ENCODE measurements around the gene MORF4L1. TPM values are rescaled to one million over a fixed set of nuclear protein-coding genes. Genes with fewer than 3 reads are reported as not detected.
"Not testable (repeated sequence)": the region's sequence is repeated elsewhere in the genome, so short reads cannot be mapped to it uniquely, and the experiment has no call there.

The MORF4L1 gene
- total RNA-seq, 1 donor from 2014 or later = 398 TPM

GRCh38 chr15:78841376-78841706, 31.3 kb upstream of the MORF4L1 start:
- no peaks in the 10 kb centered on the region for H3K79me2 ChIP-seq (ENCODE audit: insufficient read depth, low read length)
- H3K27ac ChIP-seq (ENCODE audit: low read depth, low read length) = no peak overlapping the region
- H2AFZ ChIP-seq (ENCODE audit: low read depth, low read length) = no peak overlapping the region
- H3K27me3 ChIP-seq (ENCODE audit: insufficient read depth, low read length) = peaks cover 3% of the 10 kb centered on the region
- H3K4me2 ChIP-seq (ENCODE audit: low read length) = no peak overlapping the region
- no peaks in the 10 kb centered on the region for H3K4me1 ChIP-seq (ENCODE audit: insufficient read depth, low read length)
- FAIRE-seq (no peak), DNase-seq (ENCODE audit: low read depth) (peak; percentile 6)
- H3K9me3 ChIP-seq (ENCODE audit: insufficient read depth, low read depth, low read length) = no peaks in the 10 kb centered on the region
- H3K36me3 Mint-ChIP-seq (ENCODE audit: low read depth, unreplicated experiment) = no peaks in the 10 kb centered on the region
- H3K9me3 Mint-ChIP-seq (ENCODE audit: unreplicated experiment) = no peaks in the 10 kb centered on the region
- no peak overlapping the region for H3K9ac ChIP-seq (ENCODE audit: low read length)
- H3K27ac Mint-ChIP-seq (ENCODE audit: unreplicated experiment) = no peak overlapping the region
- peak overlapping the region; percentile 20 for H3K4me3 Mint-ChIP-seq (ENCODE audit: unreplicated experiment)
- peaks cover 23% of the 10 kb centered on the region for H3K27me3 Mint-ChIP-seq (ENCODE audit: low read depth, unreplicated experiment)
- no peak overlapping the region for H3K4me3 ChIP-seq (ENCODE audit: insufficient read depth, low read depth, low read length)
- TF ChIP-seq, protein P1, sequence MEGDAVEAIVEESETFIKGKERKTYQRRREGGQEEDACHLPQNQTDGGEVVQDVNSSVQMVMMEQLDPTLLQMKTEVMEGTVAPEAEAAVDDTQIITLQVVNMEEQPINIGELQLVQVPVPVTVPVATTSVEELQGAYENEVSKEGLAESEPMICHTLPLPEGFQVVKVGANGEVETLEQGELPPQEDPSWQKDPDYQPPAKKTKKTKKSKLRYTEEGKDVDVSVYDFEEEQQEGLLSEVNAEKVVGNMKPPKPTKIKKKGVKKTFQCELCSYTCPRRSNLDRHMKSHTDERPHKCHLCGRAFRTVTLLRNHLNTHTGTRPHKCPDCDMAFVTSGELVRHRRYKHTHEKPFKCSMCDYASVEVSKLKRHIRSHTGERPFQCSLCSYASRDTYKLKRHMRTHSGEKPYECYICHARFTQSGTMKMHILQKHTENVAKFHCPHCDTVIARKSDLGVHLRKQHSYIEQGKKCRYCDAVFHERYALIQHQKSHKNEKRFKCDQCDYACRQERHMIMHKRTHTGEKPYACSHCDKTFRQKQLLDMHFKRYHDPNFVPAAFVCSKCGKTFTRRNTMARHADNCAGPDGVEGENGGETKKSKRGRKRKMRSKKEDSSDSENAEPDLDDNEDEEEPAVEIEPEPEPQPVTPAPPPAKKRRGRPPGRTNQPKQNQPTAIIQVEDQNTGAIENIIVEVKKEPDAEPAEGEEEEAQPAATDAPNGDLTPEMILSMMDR (IDR thresholded peaks at IDR 0.05; ENCODE audit: insufficient read depth, low read depth, low read length) = no peak
- TF ChIP-seq EZH2 (IDR thresholded peaks at IDR 0.05; ENCODE audit: insufficient read depth, low read length) = no peak
- no peaks in the 10 kb centered on the region for H4K20me1 ChIP-seq (ENCODE audit: insufficient read depth, low read length)
- peaks cover 8% of the 10 kb centered on the region for H3K4me1 Mint-ChIP-seq (ENCODE audit: low read depth, unreplicated experiment)
- H3K36me3 ChIP-seq (ENCODE audit: insufficient read depth, low read length) = no peaks in the 10 kb centered on the region

DNA sequence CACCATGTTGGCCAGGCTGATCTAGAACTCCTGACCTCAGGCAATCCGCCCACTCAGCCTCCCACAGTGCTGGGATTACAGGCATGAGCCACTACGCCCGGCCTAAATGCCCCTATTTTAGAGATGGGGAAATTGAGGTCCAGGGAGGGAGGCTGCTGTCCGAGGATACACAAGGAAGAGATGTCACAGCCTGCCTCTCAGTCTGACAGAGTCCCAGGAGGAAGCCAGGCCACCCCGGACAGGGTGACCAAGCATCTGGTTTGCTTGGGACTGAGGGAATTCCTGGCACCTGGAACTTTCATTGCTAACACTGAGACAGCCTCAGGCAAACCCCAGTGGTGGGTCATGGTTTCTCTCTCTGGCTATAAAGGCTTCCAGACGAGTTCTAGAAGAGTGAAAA, 30.8 kb upstream of the MORF4L1 start:
- no peaks in the 10 kb centered on the region for H3K9me3 Mint-ChIP-seq (ENCODE audit: unreplicated experiment)
- no peak overlapping the region for H3K27ac Mint-ChIP-seq (ENCODE audit: unreplicated experiment)
- no peak overlapping the region for H3K4me3 ChIP-seq (ENCODE audit: insufficient read depth, low read depth, low read length)

GRCh38 chr15:78842519-78842918, 30.2 kb upstream of the MORF4L1 start:
- Mint-ChIP-seq H3K27me3 (ENCODE audit: low read depth, unreplicated experiment) (peaks cover 23% of the 10 kb centered on the region), H3K27ac (ENCODE audit: unreplicated experiment) (no peak overlapping the region)
- FAIRE-seq = no peak

More for the DNA sequence above, 30.8 kb upstream of the MORF4L1 start:
- Mint-ChIP-seq H3K4me3 (ENCODE audit: unreplicated experiment) (no peak overlapping the region), H3K36me3 (ENCODE audit: low read depth, unreplicated experiment) (no peaks in the 10 kb centered on the region), H3K4me1 (ENCODE audit: low read depth, unreplicated experiment) (peaks cover 8% of the 10 kb centered on the region), H3K27me3 (ENCODE audit: low read depth, unreplicated experiment) (peaks cover 23% of the 10 kb centered on the region)
- no peak overlapping the region for H3K27ac ChIP-seq (ENCODE audit: low read depth, low read length)
- no peaks in the 10 kb centered on the region for H3K79me2 ChIP-seq (ENCODE audit: insufficient read depth, low read length)
- H3K4me1 ChIP-seq (ENCODE audit: insufficient read depth, low read length) = no peaks in the 10 kb centered on the region
- no peaks in the 10 kb centered on the region for H3K36me3 ChIP-seq (ENCODE audit: insufficient read depth, low read length)
- no peak overlapping the region for H3K9ac ChIP-seq (ENCODE audit: low read length)
- no peak overlapping the region for H3K4me2 ChIP-seq (ENCODE audit: low read length)
- FAIRE-seq (no peak), DNase-seq (ENCODE audit: low read depth) (no peak)
- H3K27me3 ChIP-seq (ENCODE audit: insufficient read depth, low read length) = peaks cover 3% of the 10 kb centered on the region
- TF ChIP-seq, protein P1 (IDR thresholded peaks at IDR 0.05; ENCODE audit: insufficient read depth, low read depth, low read length) = no peak
- TF ChIP-seq EZH2 (IDR thresholded peaks at IDR 0.05; ENCODE audit: insufficient read depth, low read length) = no peak
- no peaks in the 10 kb centered on the region for H3K9me3 ChIP-seq (ENCODE audit: insufficient read depth, low read depth, low read length)
- H2AFZ ChIP-seq (ENCODE audit: low read depth, low read length) = no peak overlapping the region
- H4K20me1 ChIP-seq (ENCODE audit: insufficient read depth, low read length) = no peaks in the 10 kb centered on the region

DNA sequence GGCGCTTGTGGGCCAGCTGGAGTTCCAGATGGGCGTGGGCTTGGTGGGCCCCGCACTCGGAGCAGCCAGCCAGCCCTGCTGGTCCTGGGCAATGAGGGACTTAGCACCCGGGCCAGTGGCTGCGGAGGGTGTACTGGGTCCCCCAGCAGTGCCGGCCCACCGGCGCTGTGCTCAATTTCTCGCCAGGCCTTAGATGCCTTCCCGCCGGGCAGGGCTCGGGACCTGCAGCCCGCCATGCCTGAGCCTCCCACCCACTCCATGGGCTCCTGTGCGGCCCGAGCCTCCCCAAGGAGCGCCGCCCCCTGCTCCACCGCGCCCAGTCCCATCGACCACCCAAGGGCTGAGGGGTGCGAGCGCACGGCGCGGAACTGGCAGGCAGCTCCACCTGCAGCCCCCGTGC, 25.8 kb upstream of the MORF4L1 start:
- FAIRE-seq; H3K27me3 ChIP-seq (ENCODE audit: insufficient read depth, low read length): not testable (repeated sequence)
- H3K27me3 Mint-ChIP-seq (ENCODE audit: low read depth, unreplicated experiment) = peaks cover 12% of the 10 kb centered on the region

More at GRCh38 chr15:78842519-78842918, 30.2 kb upstream of the MORF4L1 start:
- Histone ChIP-seq H4K20me1 (ENCODE audit: insufficient read depth, low read length) (no peaks in the 10 kb centered on the region), H3K27ac (ENCODE audit: low read depth, low read length) (no peak overlapping the region), H3K36me3 (ENCODE audit: insufficient read depth, low read length) (no peaks in the 10 kb centered on the region), H3K4me2 (ENCODE audit: low read length) (no peak overlapping the region), H3K27me3 (ENCODE audit: insufficient read depth, low read length) (peaks cover 3% of the 10 kb centered on the region), H3K79me2 (ENCODE audit: insufficient read depth, low read length) (no peaks in the 10 kb centered on the region), H3K9ac (ENCODE audit: low read length) (no peak overlapping the region), H3K9me3 (ENCODE audit: insufficient read depth, low read depth, low read length) (no peaks in the 10 kb centered on the region), H3K4me1 (ENCODE audit: insufficient read depth, low read length) (no peaks in the 10 kb centered on the region), H3K4me3 (ENCODE audit: insufficient read depth, low read depth, low read length) (no peak overlapping the region), H2AFZ (ENCODE audit: low read depth, low read length) (no peak overlapping the region)
- H3K4me3 Mint-ChIP-seq (ENCODE audit: unreplicated experiment) = no peak overlapping the region
- peaks cover 8% of the 10 kb centered on the region for H3K4me1 Mint-ChIP-seq (ENCODE audit: low read depth, unreplicated experiment)
- no peaks in the 10 kb centered on the region for H3K9me3 Mint-ChIP-seq (ENCODE audit: unreplicated experiment)
- H3K36me3 Mint-ChIP-seq (ENCODE audit: low read depth, unreplicated experiment) = no peaks in the 10 kb centered on the region
- TF ChIP-seq, protein P1 (IDR thresholded peaks at IDR 0.05; ENCODE audit: insufficient read depth, low read depth, low read length) = no peak
- TF ChIP-seq EZH2 (IDR thresholded peaks at IDR 0.05; ENCODE audit: insufficient read depth, low read length) = no peak
- DNase-seq (ENCODE audit: low read depth) = no peak

More for the DNA sequence above, 25.8 kb upstream of the MORF4L1 start:
- not testable (repeated sequence) for H3K27ac ChIP-seq (ENCODE audit: low read depth, low read length); H3K9me3 ChIP-seq (ENCODE audit: insufficient read depth, low read depth, low read length); H3K4me3 Mint-ChIP-seq (ENCODE audit: unreplicated experiment); H3K79me2 ChIP-seq (ENCODE audit: insufficient read depth, low read length); H3K4me3 ChIP-seq (ENCODE audit: insufficient read depth, low read depth, low read length); H3K36me3 ChIP-seq (ENCODE audit: insufficient read depth, low read length); H3K36me3 Mint-ChIP-seq (ENCODE audit: low read depth, unreplicated experiment); DNase-seq (ENCODE audit: low read depth); H3K4me1 ChIP-seq (ENCODE audit: insufficient read depth, low read length); H3K9me3 Mint-ChIP-seq (ENCODE audit: unreplicated experiment); H4K20me1 ChIP-seq (ENCODE audit: insufficient read depth, low read length); H3K4me2 ChIP-seq (ENCODE audit: low read length); H3K9ac ChIP-seq (ENCODE audit: low read length); H3K27ac Mint-ChIP-seq (ENCODE audit: unreplicated experiment); H2AFZ ChIP-seq (ENCODE audit: low read depth, low read length); H3K4me1 Mint-ChIP-seq (ENCODE audit: low read depth, unreplicated experiment)
